ENCODE results near the gene TMEM156.

The TMEM156 gene, protein sequence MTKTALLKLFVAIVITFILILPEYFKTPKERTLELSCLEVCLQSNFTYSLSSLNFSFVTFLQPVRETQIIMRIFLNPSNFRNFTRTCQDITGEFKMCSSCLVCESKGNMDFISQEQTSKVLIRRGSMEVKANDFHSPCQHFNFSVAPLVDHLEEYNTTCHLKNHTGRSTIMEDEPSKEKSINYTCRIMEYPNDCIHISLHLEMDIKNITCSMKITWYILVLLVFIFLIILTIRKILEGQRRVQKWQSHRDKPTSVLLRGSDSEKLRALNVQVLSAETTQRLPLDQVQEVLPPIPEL

DNA sequence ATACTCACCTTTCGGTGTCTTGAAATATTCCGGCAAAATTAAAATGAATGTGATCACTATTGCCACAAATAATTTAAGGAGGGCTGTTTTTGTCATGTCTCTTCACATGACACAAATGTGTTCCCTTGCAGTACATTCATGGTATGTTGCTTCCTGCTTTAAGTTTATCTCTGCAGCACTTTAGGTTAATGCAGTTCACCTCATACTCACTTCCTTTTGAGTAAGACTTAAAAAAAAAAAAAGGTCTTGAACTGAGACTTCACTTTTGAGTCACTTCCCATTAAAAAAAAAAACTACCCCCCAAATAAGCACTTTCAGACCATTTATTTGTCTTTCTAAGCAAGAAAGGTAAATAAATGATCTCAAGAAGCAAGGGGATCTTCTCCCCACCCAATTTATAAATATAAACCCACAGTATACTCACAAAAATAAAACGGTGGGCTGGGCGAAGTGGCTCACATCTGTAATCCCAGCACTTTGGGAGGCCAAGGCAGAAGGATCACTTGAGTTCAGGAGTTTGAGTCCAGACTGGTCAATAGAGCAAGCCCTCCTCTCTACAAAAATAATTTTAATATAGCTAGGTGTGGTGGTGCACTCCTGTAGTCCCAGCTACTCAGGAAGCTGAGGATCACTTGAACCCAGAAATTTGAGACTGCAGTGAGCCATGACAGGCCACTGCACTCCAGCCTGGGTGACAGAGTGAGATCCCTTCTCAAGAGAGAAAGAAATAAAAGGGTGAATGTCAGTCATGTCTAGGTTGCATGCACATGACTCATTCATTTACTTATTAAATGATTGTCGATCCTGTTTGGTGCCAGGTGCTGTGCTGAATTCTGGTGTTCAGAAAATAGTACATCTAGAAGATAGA is at the start of gene TMEM156:
TMEM156 (minus strand) TSS at position 192 of the 868 bp plus-strand sequence; CDS start at position 96, 96 bp downstream.
- H3K4me3 ChIP-seq (ENCODE audit: low read length): no peak within 1 kb of the TSS
- TF ChIP-seq, protein P1, sequence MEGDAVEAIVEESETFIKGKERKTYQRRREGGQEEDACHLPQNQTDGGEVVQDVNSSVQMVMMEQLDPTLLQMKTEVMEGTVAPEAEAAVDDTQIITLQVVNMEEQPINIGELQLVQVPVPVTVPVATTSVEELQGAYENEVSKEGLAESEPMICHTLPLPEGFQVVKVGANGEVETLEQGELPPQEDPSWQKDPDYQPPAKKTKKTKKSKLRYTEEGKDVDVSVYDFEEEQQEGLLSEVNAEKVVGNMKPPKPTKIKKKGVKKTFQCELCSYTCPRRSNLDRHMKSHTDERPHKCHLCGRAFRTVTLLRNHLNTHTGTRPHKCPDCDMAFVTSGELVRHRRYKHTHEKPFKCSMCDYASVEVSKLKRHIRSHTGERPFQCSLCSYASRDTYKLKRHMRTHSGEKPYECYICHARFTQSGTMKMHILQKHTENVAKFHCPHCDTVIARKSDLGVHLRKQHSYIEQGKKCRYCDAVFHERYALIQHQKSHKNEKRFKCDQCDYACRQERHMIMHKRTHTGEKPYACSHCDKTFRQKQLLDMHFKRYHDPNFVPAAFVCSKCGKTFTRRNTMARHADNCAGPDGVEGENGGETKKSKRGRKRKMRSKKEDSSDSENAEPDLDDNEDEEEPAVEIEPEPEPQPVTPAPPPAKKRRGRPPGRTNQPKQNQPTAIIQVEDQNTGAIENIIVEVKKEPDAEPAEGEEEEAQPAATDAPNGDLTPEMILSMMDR (IDR thresholded peaks at IDR 0.05; ENCODE audit: insufficient read depth, low read depth, low read length, missing control alignments): no peak
- peak; percentile 75 for DNase-seq (ENCODE audit: low read depth)

- no peak overlapping the region for H3K4me3 ChIP-seq (ENCODE audit: low read length)
- TF ChIP-seq, protein P1 (IDR thresholded peaks at IDR 0.05; ENCODE audit: insufficient read depth, low read depth, low read length, missing control alignments): no peak
- no peak for DNase-seq (ENCODE audit: low read depth)
These were observed 46.6 kb upstream of the TMEM156 start for GRCh38 chr4:39078829-39079228.

- DNase-seq (ENCODE audit: low read depth): no peak
- TF ChIP-seq, protein P1 (IDR thresholded peaks at IDR 0.05; ENCODE audit: insufficient read depth, low read depth, low read length, missing control alignments): no peak
- H3K4me3 ChIP-seq (ENCODE audit: low read length): no peak overlapping the region
These were observed 36.7 kb upstream of the TMEM156 start for GRCh38 chr4:39068907-39069306.

- DNase-seq (ENCODE audit: low read depth): no peak
- H3K4me3 ChIP-seq (ENCODE audit: low read length): no peak overlapping the region
- TF ChIP-seq, protein P1 (IDR thresholded peaks at IDR 0.05; ENCODE audit: insufficient read depth, low read depth, low read length, missing control alignments): no peak
These were observed 35.2 kb upstream of the TMEM156 start for GRCh38 chr4:39067451-39067850.

DNA sequence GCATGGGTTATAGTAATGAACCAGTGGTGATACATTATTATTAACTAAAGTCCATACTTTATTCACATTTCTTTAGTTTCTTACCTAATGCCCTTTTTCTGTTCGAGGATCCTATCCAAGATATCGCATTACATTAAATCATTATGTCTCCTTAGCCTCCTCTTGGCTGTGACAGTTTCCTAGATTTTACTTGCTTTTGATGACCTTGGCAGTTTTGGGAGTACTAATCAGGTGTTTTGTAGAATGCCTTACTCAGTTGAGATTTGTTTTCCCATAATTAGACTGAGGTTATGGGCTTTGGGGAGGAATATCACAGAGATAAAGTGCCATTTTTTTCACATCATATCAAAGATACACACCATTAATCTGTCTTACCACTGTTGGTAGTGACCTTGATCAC is 34.8 kb upstream of the TMEM156 start:
- TF ChIP-seq, protein P1 (IDR thresholded peaks at IDR 0.05; ENCODE audit: insufficient read depth, low read depth, low read length, missing control alignments): no peak
- H3K4me3 ChIP-seq (ENCODE audit: low read length): no peak overlapping the region
- no peak for DNase-seq (ENCODE audit: low read depth)

DNA sequence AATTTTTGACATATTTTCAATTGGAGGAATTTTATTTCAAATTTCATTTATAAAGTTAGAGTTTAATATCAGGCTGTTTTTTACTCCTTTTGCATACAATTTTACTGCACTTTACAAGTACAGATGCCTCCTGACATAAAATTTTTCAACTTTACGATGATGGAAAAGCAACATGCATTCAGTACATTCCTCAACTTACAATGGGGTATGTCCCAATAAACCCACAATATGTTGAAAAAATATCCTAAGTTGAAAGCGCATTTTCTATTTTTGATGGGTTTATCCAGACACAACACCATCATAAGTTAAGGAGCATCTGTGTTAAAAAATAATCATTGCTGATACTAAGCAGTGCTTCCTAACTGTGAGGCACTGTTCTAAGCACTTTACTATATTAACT is 34.2 kb upstream of the TMEM156 start:
- DNase-seq (ENCODE audit: low read depth): no peak
- TF ChIP-seq, protein P1 (IDR thresholded peaks at IDR 0.05; ENCODE audit: insufficient read depth, low read depth, low read length, missing control alignments): no peak
- no peak overlapping the region for H3K4me3 ChIP-seq (ENCODE audit: low read length)
